Muscle layer of colon (tissue), 2 donors: ENCODE data around the gene CRYBB1.

Experiments used
- H3K27ac ChIP-seq: one replicate; pipeline ENCODE4 v1.7.0; 2013; ENCODE audit warnings: low read depth, mild to moderate bottlenecking, low read length, moderate library complexity
- H3K27me3 ChIP-seq, 2 donors: one replicate each; pipeline ENCODE4 v1.7.0; 2013; ENCODE audit warnings: low read length in 2 of 2, mild to moderate bottlenecking in 2 of 2; ENCODE audit not compliant: insufficient read depth in 2 of 2, control insufficient read depth in 1 of 2
- H3K36me3 ChIP-seq: one replicate; pipeline ENCODE4 v1.7.0; 2013; ENCODE audit warnings: mild to moderate bottlenecking, low read length; ENCODE audit not compliant: insufficient read depth
- H3K4me1 ChIP-seq: one replicate; pipeline ENCODE4 v1.7.0; 2013; ENCODE audit warnings: mild to moderate bottlenecking, low read length; ENCODE audit not compliant: insufficient read depth
- H3K4me3 ChIP-seq, 2 donors: one replicate each; pipeline ENCODE4 v1.7.0; 2013; ENCODE audit warnings: low read length in 2 of 2, low read depth in 1 of 2, mild to moderate bottlenecking in 1 of 2, moderate library complexity in 1 of 2
- H3K9ac ChIP-seq: one replicate; pipeline ENCODE4 v1.7.0; 2013; ENCODE audit warnings: low read length
- H3K9me3 ChIP-seq: one replicate; pipeline ENCODE4 v1.7.0; 2013; ENCODE audit warnings: mild to moderate bottlenecking, low read length
- donor health status: abdominal sarcoma.
- donor health status: Adenocarcinoma of cecum.

CRYBB1 gene

GRCh38 chr22:26617271-26618199, at the start of gene CRYBB1:
Gene CRYBB1, minus strand, starts transcription at chr22:26618027. Its CDS starts 1,708 bp downstream, at chr22:26616319.
- Histone ChIP-seq H3K4me1 (no peaks in the 10 kb centered on the region), H3K9ac (no peak within 1 kb of the TSS), H3K27ac (no peak within 1 kb of the TSS), H3K4me3 (no peak within 1 kb of the TSS), H3K36me3 (no peaks in the 10 kb centered on the region), H3K27me3 (peaks cover 4 to 15% of the 10 kb centered on the region in 2 donors), H3K9me3 (no peaks in the 10 kb centered on the region)

GRCh38 chr22:26667140-26667539, 49.3 kb upstream of the CRYBB1 start:
- peaks cover 0 to 5% of the 10 kb centered on the region in 2 donors for H3K27me3 ChIP-seq
- H3K9me3 ChIP-seq = no peaks in the 10 kb centered on the region
- H3K4me1 ChIP-seq = peaks cover 1% of the 10 kb centered on the region
- no peak overlapping the region for H3K9ac ChIP-seq
- H3K36me3 ChIP-seq = no peaks in the 10 kb centered on the region
- no peak overlapping the region for H3K4me3 ChIP-seq
- no peak overlapping the region for H3K27ac ChIP-seq

GRCh38 chr22:26665813-26666231, 48.0 kb upstream of the CRYBB1 start:
- Histone ChIP-seq H3K27me3 (peaks cover 0 to 8% of the 10 kb centered on the region in 2 donors), H3K9me3 (no peaks in the 10 kb centered on the region), H3K36me3 (no peaks in the 10 kb centered on the region), H3K9ac (no peak overlapping the region), H3K4me3 (no peak overlapping the region), H3K27ac (no peak overlapping the region), H3K4me1 (no peaks in the 10 kb centered on the region)

GRCh38 chr22:26663374-26663923, 45.6 kb upstream of the CRYBB1 start:
- no peak overlapping the region for H3K9ac ChIP-seq
- H3K4me3 ChIP-seq = no peak overlapping the region
- H3K4me1 ChIP-seq = peaks cover 6% of the 10 kb centered on the region
- H3K9me3 ChIP-seq = no peaks in the 10 kb centered on the region
- peaks cover 9 to 21% of the 10 kb centered on the region in 2 donors for H3K27me3 ChIP-seq
- H3K36me3 ChIP-seq = no peaks in the 10 kb centered on the region
- no peak overlapping the region for H3K27ac ChIP-seq

GRCh38 chr22:26662160-26662559, 44.3 kb upstream of the CRYBB1 start:
- H3K9ac ChIP-seq = no peak overlapping the region
- peaks cover 17% of the 10 kb centered on the region for H3K4me1 ChIP-seq
- no peaks in the 10 kb centered on the region for H3K9me3 ChIP-seq
- peaks cover 22 to 34% of the 10 kb centered on the region in 2 donors for H3K27me3 ChIP-seq
- H3K36me3 ChIP-seq = no peaks in the 10 kb centered on the region
- no peak overlapping the region for H3K4me3 ChIP-seq
- no peak overlapping the region for H3K27ac ChIP-seq

GRCh38 chr22:26660961-26661578, 43.2 kb upstream of the CRYBB1 start:
- Histone ChIP-seq H3K27me3 (peaks cover 23 to 44% of the 10 kb centered on the region in 2 donors), H3K9ac (no peak overlapping the region), H3K36me3 (no peaks in the 10 kb centered on the region), H3K9me3 (no peaks in the 10 kb centered on the region), H3K4me3 (no peak overlapping the region), H3K4me1 (peaks cover 17% of the 10 kb centered on the region), H3K27ac (no peak overlapping the region)

- no peaks in the 10 kb centered on the region for H3K36me3 ChIP-seq
- peaks cover 17% of the 10 kb centered on the region for H3K4me1 ChIP-seq
- H3K27ac ChIP-seq = no peak overlapping the region
- no peak overlapping the region for H3K4me3 ChIP-seq
- no peak overlapping the region for H3K9ac ChIP-seq
- no peaks in the 10 kb centered on the region for H3K9me3 ChIP-seq
- peaks cover 23 to 44% of the 10 kb centered on the region in 2 donors for H3K27me3 ChIP-seq
Measured at GRCh38 chr22:26660356-26660755, 42.5 kb upstream of the CRYBB1 start.

- Histone ChIP-seq H3K4me3 (no peak overlapping the region), H3K9ac (no peak overlapping the region), H3K9me3 (no peaks in the 10 kb centered on the region), H3K27ac (no peak overlapping the region), H3K27me3 (peaks cover 23 to 39% of the 10 kb centered on the region in 2 donors), H3K36me3 (no peaks in the 10 kb centered on the region), H3K4me1 (peaks cover 17% of the 10 kb centered on the region)
Measured at GRCh38 chr22:26658671-26659478, 41.0 kb upstream of the CRYBB1 start.

GRCh38 chr22:26658161-26658560, 40.3 kb upstream of the CRYBB1 start:
- H3K4me3 ChIP-seq = no peak overlapping the region
- no peaks in the 10 kb centered on the region for H3K36me3 ChIP-seq
- peaks cover 17% of the 10 kb centered on the region for H3K4me1 ChIP-seq
- no peaks in the 10 kb centered on the region for H3K9me3 ChIP-seq
- H3K27ac ChIP-seq = no peak overlapping the region
- H3K9ac ChIP-seq = no peak overlapping the region
- H3K27me3 ChIP-seq = peaks cover 23 to 39% of the 10 kb centered on the region in 2 donors

- Histone ChIP-seq H3K4me3 (peak within 1 kb of the TSS in 1 of 2 donors; percentile 31), H3K4me1 (peaks cover 17% of the 10 kb centered on the region), H3K36me3 (no peaks in the 10 kb centered on the region), H3K9ac (no peak within 1 kb of the TSS), H3K27me3 (peaks cover 23 to 39% of the 10 kb centered on the region in 2 donors), H3K9me3 (no peaks in the 10 kb centered on the region), H3K27ac (no peak within 1 kb of the TSS)
Measured at GRCh38 chr22:26656891-26657851, 39.3 kb upstream of the CRYBB1 start, which contains the start of gene MIAT. Gene MIAT, plus strand, starts transcription at chr22:26657588.
